GM21825 (cell line): Measurements from ENCODE around the gene SLC6A12.

Experiments
- ATAC-seq: cut with Tn5 transposase; IDR thresholded peaks from one replicate; pipeline ENCODE4 v1.9.1; 2021; ENCODE audit warnings: mild to moderate bottlenecking, moderate library complexity; ENCODE audit not compliant: unreplicated experiment

SLC6A12 gene

GRCh38 chr12:145369-145960, 68.5 kb downstream of the SLC6A12 start:
- ATAC-seq, result no peak

DNA sequence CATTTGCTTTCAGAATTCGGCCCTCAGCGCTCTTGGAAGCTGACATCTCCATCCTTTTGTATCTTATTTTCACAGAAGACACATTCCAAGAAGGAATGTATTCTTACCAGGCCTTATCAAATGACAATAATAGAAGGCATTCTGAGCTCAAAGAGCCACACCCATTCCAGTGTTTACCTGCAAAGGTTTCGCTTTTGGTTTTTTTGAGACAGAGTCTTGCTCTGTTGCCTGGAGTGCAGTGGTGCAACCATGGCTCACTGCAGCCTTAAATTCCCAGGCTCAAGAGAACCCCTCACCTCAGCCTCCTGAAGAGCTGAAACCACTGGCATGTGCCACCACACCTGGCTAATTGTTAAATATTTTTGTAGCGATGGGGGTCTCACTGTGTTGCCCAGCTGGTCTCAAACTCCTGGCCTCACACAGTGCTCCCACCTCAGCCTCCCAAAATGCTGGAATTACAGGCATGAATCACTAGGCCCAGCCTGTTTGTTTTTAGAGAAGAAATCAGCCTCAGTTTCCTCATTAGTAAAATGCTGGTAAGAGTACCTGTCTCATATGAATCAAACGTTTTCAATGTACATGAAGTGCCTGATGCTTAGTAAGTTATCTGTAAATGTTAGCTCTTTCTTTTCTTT, 69.2 kb downstream of the SLC6A12 start:
- ATAC-seq, result no peak

- ATAC-seq, result no peak
Observed at GRCh38 chr12:143964-144649, 69.8 kb downstream of the SLC6A12 start.

GRCh38 chr12:140162-140561, 73.8 kb downstream of the SLC6A12 start:
- ATAC-seq, result no peak
